Smooth muscle cell (in vitro differentiated cells): ENCODE results near the gene RFESD. TPM values are rescaled to one million over a fixed set of nuclear protein-coding genes. Genes with fewer than 3 reads are reported as not detected.

Source experiments
- DNase-seq: peaks from one replicate; lab custom pipeline; 2025; ENCODE audit not compliant: unreplicated experiment; lab: John Stamatoyannopoulos, UW
- H2AFZ ChIP-seq: fragments of 200-600 bp; sonication (generic); 2 replicates; pipeline ENCODE4 v1.6.0; 2016; ENCODE audit warnings: antibody characterized with exemption, low read depth, mild to moderate bottlenecking
- H3F3A ChIP-seq: fragments of 200-600 bp; sonication (generic); 2 replicates; pipeline ENCODE4 v1.6.0; 2017; ENCODE audit warnings: antibody characterized with exemption, low read depth
- H3K27ac ChIP-seq: fragments of 200-600 bp; sonication (generic); 2 replicates; pipeline ENCODE4 v1.5.1; 2016; ENCODE audit warnings: low read depth, mild to moderate bottlenecking
- H3K27me3 ChIP-seq: fragments of 200-600 bp; sonication (generic); 2 replicates; pipeline ENCODE4 v1.6.1; 2016; ENCODE audit warnings: low read depth, mild to moderate bottlenecking
- H3K36me3 ChIP-seq: fragments of 200-600 bp; sonication (generic); 2 replicates; pipeline ENCODE4 v1.5.1; 2016; ENCODE audit warnings: low read depth
- H3K4me1 ChIP-seq: fragments of 200-600 bp; sonication (generic); 2 replicates; pipeline ENCODE4 v1.5.1; 2016; ENCODE audit warnings: low read depth
- H3K4me2 ChIP-seq: fragments of 200-600 bp; sonication (generic); 2 replicates; pipeline ENCODE4 v1.6.0; 2016; ENCODE audit warnings: mild to moderate bottlenecking
- H3K4me3 ChIP-seq: fragments of 200-600 bp; sonication (generic); 2 replicates; pipeline ENCODE4 v1.5.1; 2016; ENCODE audit warnings: mild to moderate bottlenecking
- H3K79me2 ChIP-seq: fragments of 200-600 bp; sonication (generic); 2 replicates; pipeline ENCODE4 v1.6.0; 2016; ENCODE audit warnings: low read depth, mild to moderate bottlenecking
- H3K9ac ChIP-seq: fragments of 200-600 bp; sonication (generic); 2 replicates; pipeline ENCODE4 v1.6.0; 2016; ENCODE audit warnings: low read depth
- H3K9me3 ChIP-seq: fragments of 200-600 bp; sonication (generic); replicated peaks from 2 replicates; pipeline ENCODE4 v1.5.1; 2016; ENCODE audit warnings: low read depth
- H4K20me1 ChIP-seq: fragments of 200-600 bp; sonication (generic); 2 replicates; pipeline ENCODE4 v1.6.0; 2016; ENCODE audit warnings: low read depth
- WGBS: methylation state at CpG from one replicate; pipeline ENCODE4 v1.1.7; 2016; ENCODE audit warnings: low lambda C conversion rate; 5-methylcytosine and 5-hydroxymethylcytosine counted together
- polyA plus RNA-seq: library from polyadenylated mRNA; unstranded; fragments of >200 nt; fragmentation: Nextera tagmentation; extraction: Ambion mirVana; gene quantifications from 2 replicates; pipeline ENCODE4 v1.2.1, GENCODE V29; 2016
- total RNA-seq: library from RNA; depleted of rRNA; stranded (reverse); fragments of >200 nt; gene quantifications from 2 replicates; pipeline ENCODE4 v1.2.3, GENCODE V29; 2014
- TF ChIP-seq, protein P1 (sequence below): fragments of 200-600 bp; sonication (generic); IDR thresholded peaks from 2 replicates; pipeline ENCODE4 v1.5.1; 2017; ENCODE audit warnings: borderline replicate concordance, mild to moderate bottlenecking, antibody characterized with exemption; ENCODE audit not compliant: insufficient read depth, poor library complexity, severe bottlenecking

The RFESD gene
- total and polyA plus RNA-seq, 2 experiments from 2014 or later: 3.6 to 6.8 TPM

- Histone ChIP-seq H3K4me1 (peaks cover 18% of the 10 kb centered on the region), H3K36me3 (no peaks in the 10 kb centered on the region), H3K9ac (no peak overlapping the region), H3K4me3 (no peak overlapping the region), H3F3A (peaks cover 6% of the 10 kb centered on the region), H3K27me3 (no peaks in the 10 kb centered on the region), H2AFZ (no peak overlapping the region), H3K4me2 (no peak overlapping the region), H4K20me1 (no peaks in the 10 kb centered on the region), H3K79me2 (no peaks in the 10 kb centered on the region), H3K27ac (no peak overlapping the region), H3K9me3 (no peaks in the 10 kb centered on the region)
- TF ChIP-seq, protein P1, sequence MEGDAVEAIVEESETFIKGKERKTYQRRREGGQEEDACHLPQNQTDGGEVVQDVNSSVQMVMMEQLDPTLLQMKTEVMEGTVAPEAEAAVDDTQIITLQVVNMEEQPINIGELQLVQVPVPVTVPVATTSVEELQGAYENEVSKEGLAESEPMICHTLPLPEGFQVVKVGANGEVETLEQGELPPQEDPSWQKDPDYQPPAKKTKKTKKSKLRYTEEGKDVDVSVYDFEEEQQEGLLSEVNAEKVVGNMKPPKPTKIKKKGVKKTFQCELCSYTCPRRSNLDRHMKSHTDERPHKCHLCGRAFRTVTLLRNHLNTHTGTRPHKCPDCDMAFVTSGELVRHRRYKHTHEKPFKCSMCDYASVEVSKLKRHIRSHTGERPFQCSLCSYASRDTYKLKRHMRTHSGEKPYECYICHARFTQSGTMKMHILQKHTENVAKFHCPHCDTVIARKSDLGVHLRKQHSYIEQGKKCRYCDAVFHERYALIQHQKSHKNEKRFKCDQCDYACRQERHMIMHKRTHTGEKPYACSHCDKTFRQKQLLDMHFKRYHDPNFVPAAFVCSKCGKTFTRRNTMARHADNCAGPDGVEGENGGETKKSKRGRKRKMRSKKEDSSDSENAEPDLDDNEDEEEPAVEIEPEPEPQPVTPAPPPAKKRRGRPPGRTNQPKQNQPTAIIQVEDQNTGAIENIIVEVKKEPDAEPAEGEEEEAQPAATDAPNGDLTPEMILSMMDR: no peak
- 61% methylated on average over 9 of the region's 9 CpGs for WGBS
- no peak for DNase-seq
Observed at GRCh38 chr5:95707055-95707454, 60.5 kb downstream of the RFESD start.

Other genes with a start within 250 kb of the RFESD start
- gene SKIC3, start 91.8 kb upstream of the RFESD start, total RNA-seq: 94.9 and 127 TPM in 2 replicates
- 34.3 and 48.4 TPM in 2 replicates for gene SKIC3, start 91.8 kb upstream of the RFESD start, polyA plus RNA-seq
- gene ARSK, start 91.7 kb upstream of the RFESD start, total RNA-seq: 18.8 and 23.9 TPM in 2 replicates
- gene ARSK, start 91.7 kb upstream of the RFESD start, polyA plus RNA-seq: 12.1 and 15.3 TPM in 2 replicates
- 0.04 TPM in 1 of 2 replicates, not detected in the other for gene GPR150, start 26.7 kb upstream of the RFESD start, total RNA-seq
- gene GPR150, start 26.7 kb upstream of the RFESD start, polyA plus RNA-seq: 0.13 and 0.77 TPM in 2 replicates
- gene SPATA9, start 36.2 kb downstream of the RFESD start, total RNA-seq: 0.27 TPM in 1 of 2 replicates, not detected in the other
- gene SPATA9, start 36.2 kb downstream of the RFESD start, polyA plus RNA-seq: 0.54 TPM in 1 of 2 replicates, not detected in the other
- gene RHOBTB3, start 84.6 kb downstream of the RFESD start, total RNA-seq: 213 and 223 TPM in 2 replicates
- 127 and 178 TPM in 2 replicates for gene RHOBTB3, start 84.6 kb downstream of the RFESD start, polyA plus RNA-seq
- gene GLRX, start 175.9 kb downstream of the RFESD start, total RNA-seq: 50.8 and 81.2 TPM in 2 replicates
- gene GLRX, start 175.9 kb downstream of the RFESD start, polyA plus RNA-seq: 87.7 and 95.7 TPM in 2 replicates